HUES6 (cell line): ENCODE data around the gene LSM5.

ENCODE experiments used
- H3K27ac ChIP-seq: 2 replicates; pipeline ENCODE4 v1.7.0; 2013; ENCODE audit warnings: low read depth, mild to moderate bottlenecking, low read length, inconsistent platforms
- H3K27me3 ChIP-seq: 2 replicates; pipeline ENCODE4 v1.6.1; 2013; ENCODE audit warnings: low read length; ENCODE audit not compliant: control insufficient read depth, insufficient read depth
- H3K36me3 ChIP-seq: 2 replicates; pipeline ENCODE4 v1.6.1; 2013; ENCODE audit warnings: low read length; ENCODE audit not compliant: control insufficient read depth, insufficient read depth
- H3K4me1 ChIP-seq: 2 replicates; pipeline ENCODE4 v1.6.1; 2013; ENCODE audit warnings: low read length; ENCODE audit not compliant: control insufficient read depth, insufficient read depth
- H3K4me3 ChIP-seq: 2 replicates; pipeline ENCODE4 v1.5.1; 2013; ENCODE audit warnings: low read depth, low read length
- H3K9ac ChIP-seq: one replicate; pipeline ENCODE4 v1.6.1; 2013; ENCODE audit warnings: mild to moderate bottlenecking, low read length
- H3K9me3 ChIP-seq: 2 replicates; pipeline ENCODE4 v1.6.1; 2013; ENCODE audit warnings: low read depth, low read length; ENCODE audit not compliant: control insufficient read depth, insufficient read depth

The LSM5 gene

DNA sequence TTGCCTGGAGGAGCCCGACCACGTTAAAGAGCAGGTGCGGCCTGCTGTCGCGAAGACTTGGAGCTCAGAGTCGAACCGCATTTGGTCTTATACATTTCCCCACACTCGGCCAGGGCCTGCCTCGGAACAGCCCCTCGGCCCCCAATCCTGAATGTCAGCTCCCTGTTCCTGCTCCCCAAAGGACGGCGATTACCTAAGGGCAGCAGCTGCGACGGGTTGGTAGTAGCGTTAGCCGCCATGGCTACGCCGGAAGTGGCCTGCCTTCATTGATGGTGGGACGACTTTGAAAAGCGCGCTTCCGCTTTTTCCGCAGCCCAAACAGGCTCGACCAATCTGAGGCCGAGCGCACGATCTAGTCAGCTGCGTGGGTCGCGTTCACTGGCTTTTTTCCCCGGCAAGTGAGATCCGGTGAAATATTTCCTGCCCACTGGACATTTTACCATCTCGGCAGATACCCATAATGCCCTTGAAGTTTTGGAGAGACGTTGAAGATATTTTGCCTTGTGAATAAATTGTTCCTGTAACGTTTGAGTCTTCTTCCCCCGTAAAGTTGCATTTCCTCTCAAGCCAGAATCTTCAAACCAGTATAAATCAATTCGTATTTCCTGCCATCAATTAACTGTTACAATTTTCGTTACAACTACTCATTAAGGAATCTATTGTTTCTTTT, at the start of gene LSM5:
Gene LSM5 (minus strand): TSS at position 254 of the 670 bp plus-strand sequence. CDS start 15 bp downstream, at position 239.
- Histone ChIP-seq H3K4me1 (no peaks in the 10 kb centered on the region), H3K27me3 (no peaks in the 10 kb centered on the region), H3K27ac (peak within 1 kb of the TSS; percentile 49; the same call in 1 of the 2 replicates), H3K9ac (peak within 1 kb of the TSS; percentile 88), H3K4me3 (peak within 1 kb of the TSS; percentile 80), H3K9me3 (no peaks in the 10 kb centered on the region), H3K36me3 (peaks cover 18% of the 10 kb centered on the region)

DNA sequence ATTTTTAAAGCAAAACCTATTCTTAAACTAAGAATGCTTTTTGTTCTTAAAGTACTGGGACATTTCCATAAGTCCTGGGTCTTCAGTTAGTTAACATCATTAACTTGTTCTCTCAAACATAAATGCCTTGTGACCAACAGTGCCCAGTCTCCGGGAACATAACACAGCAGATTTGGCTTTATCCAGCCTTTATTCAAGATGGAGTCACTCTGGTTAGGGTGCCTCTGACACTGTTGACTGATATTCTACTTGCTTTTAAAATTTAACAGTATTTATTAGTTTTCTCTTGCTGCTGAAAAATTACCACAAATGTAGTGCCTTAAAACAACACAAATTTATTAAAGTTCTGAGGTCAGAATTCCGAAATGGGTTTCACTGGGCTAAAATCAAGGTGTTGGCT, 49.2 kb upstream of the LSM5 start:
- H3K4me1 ChIP-seq: peaks cover 6% of the 10 kb centered on the region
- H3K4me3 ChIP-seq: no peak overlapping the region
- H3K27ac ChIP-seq: no peak overlapping the region
- peaks cover 12% of the 10 kb centered on the region for H3K36me3 ChIP-seq
- H3K9me3 ChIP-seq: no peaks in the 10 kb centered on the region
- H3K27me3 ChIP-seq: no peaks in the 10 kb centered on the region
- H3K9ac ChIP-seq: no peak overlapping the region

DNA sequence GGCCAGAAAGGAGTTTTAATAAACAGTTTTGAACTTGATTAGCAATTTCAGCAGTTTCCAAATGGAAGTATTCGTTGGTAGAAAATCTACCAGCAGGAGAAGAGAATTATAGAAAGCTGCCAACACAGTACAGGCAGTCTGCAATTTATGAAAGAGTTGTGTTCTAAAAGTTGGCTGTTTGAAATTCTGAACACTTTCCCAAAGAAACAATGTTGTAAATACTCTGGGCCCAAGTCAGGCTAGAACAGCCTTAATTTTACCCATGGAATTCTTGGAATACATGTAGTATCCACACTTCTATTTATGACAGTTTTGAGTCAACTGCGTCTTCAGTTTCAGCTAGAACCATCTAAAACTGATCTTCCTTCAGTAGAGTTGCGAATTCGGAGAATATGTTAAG, 47.6 kb upstream of the LSM5 start:
- H3K4me1 ChIP-seq: peaks cover 6% of the 10 kb centered on the region
- H3K27me3 ChIP-seq: no peaks in the 10 kb centered on the region
- no peak overlapping the region for H3K4me3 ChIP-seq
- no peak overlapping the region for H3K27ac ChIP-seq
- H3K9ac ChIP-seq: no peak overlapping the region
- peaks cover 2% of the 10 kb centered on the region; the same call in 1 of the 2 replicates for H3K36me3 ChIP-seq
- no peaks in the 10 kb centered on the region for H3K9me3 ChIP-seq

DNA sequence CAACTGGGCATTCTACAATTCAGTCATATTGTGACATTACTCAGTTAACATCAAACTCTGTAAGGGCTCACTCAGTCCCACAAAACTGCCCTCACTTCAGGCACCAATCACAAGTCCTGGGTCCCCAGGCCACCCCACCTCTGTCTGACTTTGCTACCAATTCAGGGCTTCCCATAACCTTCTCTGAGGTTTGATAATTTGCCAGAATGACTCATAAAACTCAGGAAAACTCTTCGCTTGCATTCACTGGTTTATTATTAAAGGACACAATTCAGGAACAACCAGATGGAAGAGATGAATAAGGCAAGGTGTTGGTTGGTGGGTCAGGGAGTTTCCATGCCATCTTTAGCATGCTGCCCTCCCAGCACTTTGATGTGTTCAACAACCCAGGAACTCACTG, 46.4 kb upstream of the LSM5 start:
- Histone ChIP-seq H3K4me1 (peaks cover 6% of the 10 kb centered on the region), H3K36me3 (no peaks in the 10 kb centered on the region), H3K4me3 (no peak overlapping the region), H3K9ac (no peak overlapping the region), H3K9me3 (no peaks in the 10 kb centered on the region), H3K27me3 (no peaks in the 10 kb centered on the region), H3K27ac (no peak overlapping the region)

DNA sequence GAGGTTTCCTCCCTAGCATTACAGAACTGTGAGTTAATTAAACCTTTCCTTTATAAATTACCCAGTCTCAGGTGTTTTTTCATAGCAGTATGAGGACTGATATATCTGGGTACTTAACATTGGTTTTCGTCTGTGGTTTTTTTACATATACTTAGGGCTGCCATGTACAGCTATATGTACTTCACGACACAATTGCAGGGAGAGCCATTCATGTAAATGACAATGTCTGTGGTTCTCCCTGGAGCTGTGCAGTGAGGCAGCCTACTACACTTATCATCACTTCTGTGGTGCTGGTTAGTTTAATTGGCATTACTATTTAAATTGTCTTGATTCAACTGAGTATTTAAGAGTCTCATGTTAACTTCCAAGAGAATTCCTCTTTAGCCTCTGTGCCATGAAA, 45.8 kb upstream of the LSM5 start:
- H3K27me3 ChIP-seq: no peaks in the 10 kb centered on the region
- peaks cover 9% of the 10 kb centered on the region for H3K4me1 ChIP-seq
- H3K27ac ChIP-seq: no peak overlapping the region
- H3K9ac ChIP-seq: no peak overlapping the region
- H3K9me3 ChIP-seq: no peaks in the 10 kb centered on the region
- no peak overlapping the region for H3K4me3 ChIP-seq
- no peaks in the 10 kb centered on the region for H3K36me3 ChIP-seq

DNA sequence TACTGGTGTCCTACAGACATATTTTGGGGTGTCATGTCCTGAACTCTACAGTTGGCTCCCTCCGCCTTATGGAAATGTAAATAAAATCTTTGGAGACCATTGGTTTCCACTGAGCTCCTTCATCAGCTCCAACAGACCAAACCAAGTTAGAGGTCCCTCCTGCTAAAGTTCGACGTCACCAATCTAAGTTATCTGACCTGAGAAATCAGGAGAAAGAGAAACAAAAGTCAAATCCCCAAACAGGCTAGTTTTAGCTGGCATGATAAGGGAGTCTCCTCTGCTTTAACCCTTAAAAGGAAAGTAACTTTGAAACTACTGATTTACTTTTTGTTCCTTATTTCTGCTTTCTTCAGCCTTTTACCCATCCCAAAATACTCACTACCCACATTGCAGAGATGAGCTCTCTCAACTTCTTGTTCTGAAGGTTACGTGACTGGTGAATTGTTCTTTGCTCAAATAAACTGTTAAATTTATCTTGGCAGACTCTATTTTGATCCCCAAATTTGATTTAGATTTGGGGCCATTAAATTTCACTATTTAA, 45.1 kb upstream of the LSM5 start:
- Histone ChIP-seq H3K27me3 (no peaks in the 10 kb centered on the region), H3K4me3 (no peak overlapping the region), H3K9ac (no peak overlapping the region), H3K27ac (no peak overlapping the region), H3K36me3 (no peaks in the 10 kb centered on the region), H3K9me3 (no peaks in the 10 kb centered on the region), H3K4me1 (peaks cover 12% of the 10 kb centered on the region)

DNA sequence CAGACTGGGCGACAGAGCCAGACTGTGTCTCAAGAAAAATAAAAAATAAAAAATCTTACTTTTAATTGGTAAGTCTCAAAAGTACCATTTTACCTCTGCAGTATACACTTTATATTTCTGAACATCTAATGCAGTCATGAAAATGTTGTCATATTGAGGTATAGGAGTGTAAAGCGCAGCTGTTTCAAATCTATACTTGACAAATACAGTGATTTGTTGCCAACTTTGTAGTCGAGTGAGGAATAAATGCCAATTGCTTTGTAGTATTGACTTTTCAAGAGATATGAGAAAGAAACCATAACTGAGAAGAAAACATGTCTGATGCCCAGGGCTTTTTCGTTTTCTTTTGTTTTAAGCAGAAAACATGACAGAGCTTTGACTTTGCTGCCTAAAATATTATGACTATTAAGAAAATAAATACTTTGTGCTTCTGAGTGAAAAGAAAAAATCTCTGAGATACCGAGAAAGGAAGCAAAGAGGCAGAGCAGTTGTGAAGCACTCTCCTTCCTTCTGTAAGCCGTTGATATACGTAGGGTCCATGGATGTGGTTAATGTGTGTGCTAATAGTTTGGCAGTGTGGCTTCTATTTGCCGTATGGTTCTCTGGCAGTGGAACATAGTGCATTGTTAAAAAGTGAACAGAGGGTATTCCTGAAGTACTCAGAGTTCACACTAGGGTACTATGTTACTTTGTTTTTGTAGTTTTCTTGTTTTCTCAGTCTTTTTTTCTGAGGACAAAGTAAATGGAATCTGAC, 43.3 kb upstream of the LSM5 start:
- Histone ChIP-seq H3K9me3 (no peaks in the 10 kb centered on the region), H3K4me1 (peaks cover 12% of the 10 kb centered on the region), H3K36me3 (no peaks in the 10 kb centered on the region), H3K4me3 (no peak overlapping the region), H3K27me3 (no peaks in the 10 kb centered on the region), H3K27ac (no peak overlapping the region), H3K9ac (no peak overlapping the region)

DNA sequence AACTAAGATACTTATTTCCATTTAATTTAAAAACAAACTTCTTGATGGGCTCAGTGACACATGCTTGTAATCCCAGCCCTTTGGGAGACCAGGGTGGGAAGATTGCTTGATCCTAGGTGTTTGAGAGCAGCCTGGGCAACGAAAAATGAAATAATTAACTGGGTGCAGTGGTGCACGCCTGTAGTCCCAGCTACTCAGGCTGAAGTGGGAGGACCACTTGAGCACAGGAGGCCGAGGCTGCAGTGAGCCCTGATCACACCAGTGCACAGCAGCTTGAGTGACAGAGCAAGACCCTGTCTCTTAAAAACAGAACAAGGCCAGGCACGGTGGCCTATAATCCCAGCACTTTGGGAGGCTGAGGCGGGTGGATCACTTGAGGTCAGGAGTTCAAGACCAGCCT, 42.5 kb upstream of the LSM5 start:
- no peaks in the 10 kb centered on the region for H3K9me3 ChIP-seq
- no peak overlapping the region for H3K27ac ChIP-seq
- peaks cover 18% of the 10 kb centered on the region for H3K4me1 ChIP-seq
- H3K9ac ChIP-seq: no peak overlapping the region
- H3K36me3 ChIP-seq: no peaks in the 10 kb centered on the region
- H3K27me3 ChIP-seq: no peaks in the 10 kb centered on the region
- no peak overlapping the region for H3K4me3 ChIP-seq

DNA sequence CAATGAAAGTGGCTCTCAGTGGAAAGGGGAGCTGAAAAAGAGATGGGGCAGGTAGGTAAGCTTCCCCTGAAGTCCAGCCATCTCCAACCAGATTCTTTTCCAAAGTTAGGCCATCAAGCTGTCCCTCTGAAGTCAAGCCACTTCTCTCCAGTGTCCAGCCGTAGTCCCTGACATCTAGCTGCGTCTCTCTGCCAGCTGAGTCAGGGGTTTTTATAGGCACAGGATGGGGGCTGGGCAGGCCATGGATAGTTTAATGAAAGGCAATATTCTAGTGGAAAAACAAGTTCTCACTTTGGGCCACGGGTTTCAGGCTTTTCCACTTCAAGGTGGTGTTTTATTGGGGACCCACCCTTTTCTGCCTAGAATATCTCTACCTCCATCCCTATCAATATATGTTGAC, 41.9 kb upstream of the LSM5 start:
- Histone ChIP-seq H3K9me3 (no peaks in the 10 kb centered on the region), H3K36me3 (no peaks in the 10 kb centered on the region), H3K4me1 (peaks cover 21% of the 10 kb centered on the region), H3K27me3 (no peaks in the 10 kb centered on the region), H3K4me3 (no peak overlapping the region), H3K27ac (no peak overlapping the region), H3K9ac (no peak overlapping the region)

DNA sequence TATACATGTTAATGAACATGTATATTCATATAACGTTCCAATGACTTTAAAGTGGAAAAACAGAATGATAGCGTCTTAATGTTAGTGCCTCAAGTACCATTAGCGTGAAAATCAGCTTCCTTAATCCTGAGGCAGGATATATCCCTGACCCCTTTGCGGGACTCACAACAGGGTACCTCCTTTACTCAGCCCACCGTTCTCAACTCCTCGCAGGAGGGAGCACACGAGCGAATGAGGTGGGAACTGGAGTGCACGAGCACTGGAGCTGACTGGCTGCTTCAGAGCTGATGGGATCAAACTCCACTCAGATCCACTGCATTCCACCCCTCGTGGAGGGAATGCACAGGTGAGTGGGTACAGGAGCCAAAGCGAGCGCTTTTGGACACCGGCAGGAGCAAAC, 41.2 kb upstream of the LSM5 start:
- Histone ChIP-seq H3K27me3 (no peaks in the 10 kb centered on the region), H3K4me3 (no peak overlapping the region), H3K9me3 (no peaks in the 10 kb centered on the region), H3K4me1 (peaks cover 15% of the 10 kb centered on the region), H3K27ac (no peak overlapping the region), H3K36me3 (no peaks in the 10 kb centered on the region), H3K9ac (no peak overlapping the region)

DNA sequence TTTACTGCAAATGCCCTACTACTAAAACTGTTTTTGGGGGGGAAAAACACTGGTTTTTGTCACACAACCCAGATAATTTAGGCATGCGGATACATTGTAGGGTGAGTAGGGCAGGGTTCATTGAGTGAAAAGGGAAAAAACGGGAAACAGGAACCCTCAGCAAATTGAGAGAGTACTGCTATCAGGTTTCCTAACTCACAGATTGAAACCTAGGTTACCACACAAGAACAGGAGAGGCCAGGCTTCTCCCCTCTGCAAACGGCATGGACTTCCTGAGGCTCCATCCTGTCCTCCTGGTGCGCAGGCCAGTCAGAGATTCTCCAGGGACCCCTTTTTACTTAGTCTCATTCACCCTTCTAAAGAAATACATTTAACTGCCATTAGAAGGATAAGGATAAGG, 35.7 kb upstream of the LSM5 start:
- peaks cover 16% of the 10 kb centered on the region for H3K4me1 ChIP-seq
- H3K36me3 ChIP-seq: peaks cover 6% of the 10 kb centered on the region
- peaks cover 34% of the 10 kb centered on the region for H3K9me3 ChIP-seq
- no peaks in the 10 kb centered on the region for H3K27me3 ChIP-seq
- no peak overlapping the region for H3K4me3 ChIP-seq
- no peak overlapping the region for H3K9ac ChIP-seq
- no peak overlapping the region for H3K27ac ChIP-seq
